Upper lobe of left lung (tissue), 4 donors: Measurements from ENCODE around the gene RNF126.

Experiments
- CTCF ChIP-seq, 6 experiments: fragments of 450-650 bp in 4 of 6; fragments of 200-600 bp in 2 of 6; sonication (generic) in 2 of 6; IDR thresholded peaks; one replicate each; pipeline ENCODE4 v1.5.1; 2016 to 2019; ENCODE audit warnings: antibody characterized with exemption in 6 of 6
- EP300 ChIP-seq, 4 donors: sonication (generic); formaldehyde crosslinking; IDR thresholded peaks; one replicate each; pipeline ENCODE4 v1.5.1; 2017; ENCODE audit warnings: antibody characterized with exemption in 4 of 4, control low read depth in 2 of 4
- POLR2A ChIP-seq, 4 donors: fragments of 450-650 bp; IDR thresholded peaks; one replicate each; pipeline ENCODE4 v1.5.1; 2016 to 2017; ENCODE audit warnings: antibody characterized with exemption in 4 of 4, mild to moderate bottlenecking in 2 of 4
- POLR2AphosphoS5 ChIP-seq, 2 donors: sonication (generic); formaldehyde crosslinking; IDR thresholded peaks; one replicate each; pipeline ENCODE4 v1.5.1; 2017; ENCODE audit warnings: antibody characterized with exemption in 2 of 2

- no peak for TF ChIP-seq CTCF (IDR thresholded peaks at IDR 0.05)
- TF ChIP-seq POLR2AphosphoS5 (IDR thresholded peaks at IDR 0.05): no peak
- TF ChIP-seq POLR2A (IDR thresholded peaks at IDR 0.05): peak in 1 of 4 donors; percentile 5
- TF ChIP-seq EP300 (IDR thresholded peaks at IDR 0.05): no peak
Observed at GRCh38 chr19:662207-662961, 630 bp downstream of the RNF126 start.
